GM12878 (cell line): ENCODE results near the gene CA10. TPM values are rescaled to one million over a fixed set of nuclear protein-coding genes. Genes with fewer than 3 reads are reported as not detected.
A peak's percentile ranks its signal among the peaks of the same experiment; 100 is the strongest.

ENCODE experiments used
- ATAC-seq: fragments of 200-7000 bp; cut with Tn5 transposase; 3 replicates; pipeline ENCODE4 v1.9.1; 2020; ENCODE audit warnings: mild to moderate bottlenecking, moderate library complexity
- BruUV-seq: library from RNA; stranded (reverse); fragments of 400-500 nt; replicated peaks from 2 replicates; lab custom pipeline; 2021; lab: Mats Ljungman, UMichigan
- CTCF ChIA-PET: fragments of 300-600 bp; sonication (Branson Sonifier 250); formaldehyde crosslinking; extraction: SDS; loops from one replicate; lab custom pipeline; 2021; ENCODE audit warnings: inconsistent platforms; lab: Yijun Ruan, JAX
- POLR2A ChIA-PET: fragments of 350-600 bp; formaldehyde crosslinking; extraction: SDS; loops from one replicate; lab custom pipeline; 2021; ENCODE audit warnings: inconsistent platforms; lab: Charles Lee
- RAD21 ChIA-PET: fragments of 300-600 bp; sonication (Branson Sonifier 250); formaldehyde crosslinking; loops from one replicate; lab custom pipeline; 2023; ENCODE audit warnings: antibody characterized with exemption; ENCODE audit not compliant: unreplicated experiment; lab: Charles Lee
- SMC1A ChIA-PET: fragments of 300-600 bp; sonication (Branson Sonifier 250); formaldehyde crosslinking; loops from one replicate; lab custom pipeline; 2023; ENCODE audit not compliant: unreplicated experiment, uncharacterized antibody; lab: Charles Lee
- DNase-seq: peaks from one replicate; pipeline ENCODE4 v3.0.0-alpha.2; 2011; ENCODE audit warnings: low read depth, low spot score
- FAIRE-seq: peaks from 3 replicates; lab custom pipeline; 2011; peaks lifted over from hg19 to GRCh38; lab: Jason Lieb, UNC
- H2AFZ ChIP-seq: 2 replicates; pipeline ENCODE4 v1.6.0; 2011; ENCODE audit warnings: low read depth, low read length, control low read depth; ENCODE audit not compliant: control insufficient read depth
- H3K27ac ChIP-seq: 2 replicates; pipeline ENCODE4 v1.5.1; 2011; ENCODE audit warnings: control low read depth; ENCODE audit not compliant: control insufficient read depth, insufficient read depth
- H3K27me3 ChIP-seq, 2 experiments: replicated peaks in 1 of 2; 2 replicates each; pipeline versions ENCODE4 v1.6.0 to v1.6.1; 2011; ENCODE audit warnings: low read length in 1 of 2; ENCODE audit not compliant: control insufficient read depth in 2 of 2, insufficient read depth in 2 of 2
- H3K36me3 ChIP-seq, 2 experiments: 2 replicates each; pipeline ENCODE4 v1.5.1; 2011; ENCODE audit warnings: low read length in 1 of 2; ENCODE audit not compliant: control insufficient read depth in 2 of 2, insufficient read depth in 2 of 2
- H3K4me1 ChIP-seq: 2 replicates; pipeline ENCODE4 v1.6.1; 2011; ENCODE audit warnings: mild to moderate bottlenecking, low read length, moderate library complexity, mixed read lengths; ENCODE audit not compliant: control insufficient read depth, insufficient read depth
- H3K4me2 ChIP-seq: 2 replicates; pipeline ENCODE4 v1.6.0; 2011; ENCODE audit warnings: control low read depth; ENCODE audit not compliant: control insufficient read depth, insufficient read depth
- H3K4me3 ChIP-seq: fragments of 200-600 bp; sonication (generic); 2 replicates; pipeline ENCODE4 v1.5.1; 2016
- H3K79me2 ChIP-seq: 2 replicates; pipeline ENCODE4 v1.6.0; 2011; ENCODE audit warnings: low read length; ENCODE audit not compliant: control insufficient read depth, insufficient read depth
- H3K9ac ChIP-seq: 2 replicates; pipeline ENCODE4 v1.8.0; 2011; ENCODE audit warnings: low read length, control low read depth, mixed read lengths; ENCODE audit not compliant: control insufficient read depth, insufficient read depth
- H3K9me3 ChIP-seq: replicated peaks from 3 replicates; pipeline ENCODE4 v1.5.1; 2011; ENCODE audit warnings: mild to moderate bottlenecking, low read length; ENCODE audit not compliant: control insufficient read depth, insufficient read depth
- H4K20me1 ChIP-seq: 2 replicates; pipeline ENCODE4 v1.6.0; 2011; ENCODE audit not compliant: control insufficient read depth, insufficient read depth
- ATF7 ChIP-seq: fragments of 450-650 bp; IDR thresholded peaks from 2 replicates; pipeline ENCODE4 v1.6.1; 2016; ENCODE audit warnings: low read depth, mild to moderate bottlenecking
- CREB1 ChIP-seq: IDR thresholded peaks from 2 replicates; pipeline ENCODE4 v1.6.1; 2012; ENCODE audit warnings: low read depth, mild to moderate bottlenecking, inconsistent platforms
- DPF2 ChIP-seq: fragments of 450-650 bp; IDR thresholded peaks from 2 replicates; pipeline ENCODE4 v1.6.1; 2017; ENCODE audit warnings: mild to moderate bottlenecking
- E2F4 ChIP-seq: IDR thresholded peaks from 2 replicates; pipeline ENCODE4 v1.6.1; 2012; ENCODE audit warnings: low read depth, low read length, improper control_type of control experiment
- HSF1 ChIP-seq: fragments of 150-350 bp; IDR thresholded peaks from 2 replicates; pipeline ENCODE4 v1.6.1; 2014; ENCODE audit warnings: mild to moderate bottlenecking, low read depth, low read length
- KLF5 ChIP-seq: fragments of 450-650 bp; IDR thresholded peaks from 2 replicates; pipeline ENCODE4 v1.6.1; 2014; ENCODE audit warnings: mild to moderate bottlenecking; ENCODE audit not compliant: partially characterized antibody
- POLR2A ChIP-seq: IDR thresholded peaks from 2 replicates; pipeline ENCODE4 v1.6.1; 2011; ENCODE audit warnings: low read depth, mild to moderate bottlenecking, low read length
- RAD51 ChIP-seq: fragments of 450-650 bp; IDR thresholded peaks from 2 replicates; pipeline ENCODE4 v1.6.1; 2016; ENCODE audit warnings: moderate library complexity, mild to moderate bottlenecking, inconsistent platforms
- ZNF687 ChIP-seq: fragments of 450-650 bp; IDR thresholded peaks from 2 replicates; pipeline ENCODE4 v1.6.1; 2017; ENCODE audit warnings: mild to moderate bottlenecking, moderate library complexity
- WGBS: methylation state at CpG from one replicate; pipeline ENCODE4 v1.1.6; 2016; ENCODE audit warnings: low lambda C conversion rate; ENCODE audit not compliant: insufficient replicate concordance, insufficient coverage; ENCODE audit errors: missing lambda C conversion rate; 5-methylcytosine and 5-hydroxymethylcytosine counted together
- in situ Hi-C: fragments of 300-500 bp; cut with MboI; formaldehyde crosslinking; loops from 9 replicates; pipeline ENCODE4 v1.14.3; 2018; ENCODE audit warnings: mixed read lengths
- intact Hi-C: fragments of 100-400 bp; cut with micrococcal nuclease; formaldehyde crosslinking; loops from one replicate; pipeline ENCODE4 v1.14.2; 2022; ENCODE audit not compliant: unreplicated experiment
- polyA plus RNA-seq, 11 experiments: library from polyadenylated mRNA; depleted of rRNA in 4 of 11; unstranded in 6 of 11; stranded (reverse) in 5 of 11; fragments of >200 nt; fragmentation: Nextera tagmentation in 4 of 11; fragmentation: Illumina TruSeq in 1 of 11; extraction: Ambion mirVana in 4 of 11; extraction: Trizol in 1 of 11; gene quantifications; 1 replicate in 1 of 11; 2 replicates in 10 of 11; pipeline versions ENCODE4 v1.2.1 to v1.2.3, GENCODE V29; 2011 to 2016; ENCODE audit warnings: inconsistent platforms in 2 of 11, missing spikeins in 2 of 11, low read depth in 1 of 11
- total RNA-seq, 4 experiments: library from RNA; depleted of rRNA in 3 of 4; stranded (reverse); fragments of >200 nt in 3 of 4; fragmentation: Illumina TruSeq in 1 of 4; extraction: Trizol in 1 of 4; gene quantifications; 2 replicates each; pipeline versions ENCODE4 v1.2.1 to v1.2.3, GENCODE V29; 2013 to 2021

CA10 gene
- total and polyA plus RNA-seq, 10 of the 15 experiments (the other 5 are each of a cell fraction or from before 2014, with no cell fraction given), result not detected

GRCh38 chr17:52154466-52154865 lies 4.0 kb downstream of the CA10 start:
- RAD21 ChIA-PET, result no interaction called here
- in situ Hi-C loops (no loop called here), intact Hi-C loops (no loop called here)
- Histone ChIP-seq H3K79me2 (no peaks in the 10 kb centered on the region), H4K20me1 (no peaks in the 10 kb centered on the region), H3K9ac (no peak overlapping the region), H3K27me3 (no peaks in the 10 kb centered on the region), H2AFZ (no peak overlapping the region), H3K36me3 (no peaks in the 10 kb centered on the region), H3K4me2 (no peak overlapping the region), H3K4me1 (no peaks in the 10 kb centered on the region), H3K4me3 (no peak overlapping the region), H3K27ac (no peak overlapping the region), H3K9me3 (no peaks in the 10 kb centered on the region; the same call in 2 of the 3 replicates)
- no TSS peak for BruUV-seq
- SMC1A ChIA-PET, result interaction anchor here (0.7 kb wide), 1 partner anchor 8 kb away, joined by 3 read pairs; no protein-coding TSS in a partner anchor
- POLR2A ChIA-PET, result no interaction called here
- DNase-seq, result no peak
- WGBS, result 24% methylated on average over 4 of the region's 4 CpGs
- no peak for TF ChIP-seq CREB1
- TF ChIP-seq DPF2, result no peak
- FAIRE-seq, result no peak
- CTCF ChIA-PET, result no interaction called here
- ATAC-seq, result no peak

GRCh38 chr17:52150935-52151334 lies 7.6 kb downstream of the CA10 start:
- intact Hi-C loops, result no loop called here
- CTCF ChIA-PET, result interaction anchor here (0.9 kb wide), 1 partner anchor 21 kb away, joined by 3 read pairs; no protein-coding TSS in a partner anchor
- WGBS, result 3% methylated on average over 2 of the region's 2 CpGs
- Histone ChIP-seq H3K79me2 (no peaks in the 10 kb centered on the region), H3K27me3 (no peaks in the 10 kb centered on the region), H3K4me1 (no peaks in the 10 kb centered on the region), H3K9me3 (no peaks in the 10 kb centered on the region), H3K27ac (no peak overlapping the region), H3K4me2 (no peak overlapping the region), H3K4me3 (no peak overlapping the region), H4K20me1 (no peaks in the 10 kb centered on the region), H3K9ac (no peak overlapping the region), H3K36me3 (no peaks in the 10 kb centered on the region), H2AFZ (no peak overlapping the region)
- POLR2A ChIA-PET, result no interaction called here
- ATAC-seq, result no peak
- BruUV-seq, result no TSS peak
- TF ChIP-seq POLR2A (no peak), ZNF687 (no peak), KLF5 (no peak), RAD51 (no peak), E2F4 (no peak), HSF1 (no peak), ATF7 (peak; percentile 24; the same call in 1 of the 2 replicates)
- SMC1A ChIA-PET, result no interaction called here
- in situ Hi-C loops, result no loop called here
- DNase-seq, result no peak
- RAD21 ChIA-PET, result no interaction called here
- no peak for FAIRE-seq
